ENCODE results near the gene LCN1. TPM values are rescaled to one million over a fixed set of nuclear protein-coding genes. Genes with fewer than 3 reads are reported as not detected.

Gene LCN1
- total RNA-seq, 2 experiments from 2014 or later: not detected

- Histone ChIP-seq H2AFZ (ENCODE audit: low read length) (no peak overlapping the region), H3K9me3 (ENCODE audit: low read length) (no peaks in the 10 kb centered on the region), H3K79me2 (ENCODE audit: insufficient read depth, low read depth, low read length) (no peaks in the 10 kb centered on the region), H3K4me1 (ENCODE audit: insufficient read depth, low read length, poor library complexity, severe bottlenecking) (no peaks in the 10 kb centered on the region), H4K20me1 (ENCODE audit: insufficient read depth, low read length) (no peaks in the 10 kb centered on the region), H3K4me3 (ENCODE audit: low read depth, low read length, poor library complexity, severe bottlenecking) (no peak overlapping the region), H3K4me2 (ENCODE audit: low read length) (no peak overlapping the region), H3K9me2 (ENCODE audit: insufficient read depth, low read length) (no peaks in the 10 kb centered on the region), H3K27ac (ENCODE audit: low read depth, low read length, poor library complexity, severe bottlenecking) (no peak overlapping the region), H3K36me3 (ENCODE audit: insufficient read depth, low read length) (no peaks in the 10 kb centered on the region)
- POLR2A ChIA-PET: no interaction called here
- TF ChIP-seq CTCF (conservative IDR thresholded peaks at IDR 0.05; ENCODE audit: low read length): no peak
- no peak for TF ChIP-seq EZH2phosphoT487 (IDR thresholded peaks at IDR 0.05; ENCODE audit: borderline replicate concordance, low read depth, low read length)
- BruUV-seq (replicated peaks): no TSS peak
- no peak for DNase-seq (ENCODE audit: low spot score)
- intact Hi-C loops (cut with micrococcal nuclease; ENCODE audit: unreplicated experiment): no loop called here
- CTCF ChIA-PET (ENCODE audit: unreplicated experiment): no interaction called here
Measured at GRCh38 chr9:135572233-135572632, 51.0 kb downstream of the LCN1 start.

GRCh38 chr9:135573124-135573523 lies 51.9 kb downstream of the LCN1 start:
- Histone ChIP-seq H3K9me3 (ENCODE audit: low read length) (no peaks in the 10 kb centered on the region), H3K4me3 (ENCODE audit: low read depth, low read length, poor library complexity, severe bottlenecking) (no peak overlapping the region), H3K36me3 (ENCODE audit: insufficient read depth, low read length) (no peaks in the 10 kb centered on the region), H3K27ac (ENCODE audit: low read depth, low read length, poor library complexity, severe bottlenecking) (no peak overlapping the region), H3K9me2 (ENCODE audit: insufficient read depth, low read length) (no peaks in the 10 kb centered on the region), H2AFZ (ENCODE audit: low read length) (no peak overlapping the region), H3K79me2 (ENCODE audit: insufficient read depth, low read depth, low read length) (no peaks in the 10 kb centered on the region), H4K20me1 (ENCODE audit: insufficient read depth, low read length) (no peaks in the 10 kb centered on the region), H3K4me2 (ENCODE audit: low read length) (no peak overlapping the region), H3K4me1 (ENCODE audit: insufficient read depth, low read length, poor library complexity, severe bottlenecking) (no peaks in the 10 kb centered on the region)
- no peak for DNase-seq (ENCODE audit: low spot score)
- intact Hi-C loops (cut with micrococcal nuclease; ENCODE audit: unreplicated experiment): no loop called here
- ChIA-PET POLR2A (no interaction called here), CTCF (ENCODE audit: unreplicated experiment) (no interaction called here)
- no TSS peak for BruUV-seq (replicated peaks)
- TF ChIP-seq CTCF (conservative IDR thresholded peaks at IDR 0.05; ENCODE audit: low read length): no peak
- TF ChIP-seq EZH2phosphoT487 (IDR thresholded peaks at IDR 0.05; ENCODE audit: borderline replicate concordance, low read depth, low read length): no peak

- TF ChIP-seq EZH2phosphoT487 (IDR thresholded peaks at IDR 0.05; ENCODE audit: borderline replicate concordance, low read depth, low read length): no peak
- Histone ChIP-seq H3K9me3 (ENCODE audit: low read length) (no peaks in the 10 kb centered on the region), H3K79me2 (ENCODE audit: insufficient read depth, low read depth, low read length) (no peaks in the 10 kb centered on the region), H3K4me1 (ENCODE audit: insufficient read depth, low read length, poor library complexity, severe bottlenecking) (no peaks in the 10 kb centered on the region), H3K27ac (ENCODE audit: low read depth, low read length, poor library complexity, severe bottlenecking) (no peak overlapping the region), H3K4me2 (ENCODE audit: low read length) (no peak overlapping the region), H3K36me3 (ENCODE audit: insufficient read depth, low read length) (no peaks in the 10 kb centered on the region), H3K9me2 (ENCODE audit: insufficient read depth, low read length) (no peaks in the 10 kb centered on the region), H2AFZ (ENCODE audit: low read length) (no peak overlapping the region), H3K4me3 (ENCODE audit: low read depth, low read length, poor library complexity, severe bottlenecking) (no peak overlapping the region), H4K20me1 (ENCODE audit: insufficient read depth, low read length) (no peaks in the 10 kb centered on the region)
- DNase-seq (ENCODE audit: low spot score): no peak
- intact Hi-C loops (cut with micrococcal nuclease; ENCODE audit: unreplicated experiment): no loop called here
- BruUV-seq (replicated peaks): no TSS peak
- ChIA-PET CTCF (ENCODE audit: unreplicated experiment) (no interaction called here), POLR2A (no interaction called here)
Measured at GRCh38 chr9:135574331-135574730, 53.1 kb downstream of the LCN1 start.
